Measurements from ENCODE around the gene FSTL4. TPM values are rescaled to one million over a fixed set of nuclear protein-coding genes. Genes with fewer than 3 reads are reported as not detected.
A peak's percentile ranks its signal among the peaks of the same experiment; 100 is the strongest.

The FSTL4 gene
- total and polyA plus RNA-seq, 2 experiments from 2014 or later: 0.47 to 0.74 TPM

- no peak overlapping the region for H3K27ac ChIP-seq
- no peaks in the 10 kb centered on the region for H4K20me1 ChIP-seq (ENCODE audit: insufficient read depth, poor library complexity, severe bottlenecking)
- H3K4me3 ChIP-seq: no peak overlapping the region
- TF ChIP-seq EZH2phosphoT487 (IDR thresholded peaks at IDR 0.05; ENCODE audit: low read depth, severe bottlenecking, unreplicated experiment) (no peak), EZH2 (IDR thresholded peaks at IDR 0.05; ENCODE audit: borderline replicate concordance) (no peak)
- TF ChIP-seq, protein P1, sequence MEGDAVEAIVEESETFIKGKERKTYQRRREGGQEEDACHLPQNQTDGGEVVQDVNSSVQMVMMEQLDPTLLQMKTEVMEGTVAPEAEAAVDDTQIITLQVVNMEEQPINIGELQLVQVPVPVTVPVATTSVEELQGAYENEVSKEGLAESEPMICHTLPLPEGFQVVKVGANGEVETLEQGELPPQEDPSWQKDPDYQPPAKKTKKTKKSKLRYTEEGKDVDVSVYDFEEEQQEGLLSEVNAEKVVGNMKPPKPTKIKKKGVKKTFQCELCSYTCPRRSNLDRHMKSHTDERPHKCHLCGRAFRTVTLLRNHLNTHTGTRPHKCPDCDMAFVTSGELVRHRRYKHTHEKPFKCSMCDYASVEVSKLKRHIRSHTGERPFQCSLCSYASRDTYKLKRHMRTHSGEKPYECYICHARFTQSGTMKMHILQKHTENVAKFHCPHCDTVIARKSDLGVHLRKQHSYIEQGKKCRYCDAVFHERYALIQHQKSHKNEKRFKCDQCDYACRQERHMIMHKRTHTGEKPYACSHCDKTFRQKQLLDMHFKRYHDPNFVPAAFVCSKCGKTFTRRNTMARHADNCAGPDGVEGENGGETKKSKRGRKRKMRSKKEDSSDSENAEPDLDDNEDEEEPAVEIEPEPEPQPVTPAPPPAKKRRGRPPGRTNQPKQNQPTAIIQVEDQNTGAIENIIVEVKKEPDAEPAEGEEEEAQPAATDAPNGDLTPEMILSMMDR (IDR thresholded peaks at IDR 0.05; ENCODE audit: poor library complexity): no peak
- no peak overlapping the region for H2AFZ ChIP-seq
- peaks cover 11% of the 10 kb centered on the region for H3K4me1 ChIP-seq (ENCODE audit: insufficient read depth)
- H3K4me2 ChIP-seq: no peak overlapping the region
- DNase-seq (ENCODE audit: low spot score): no peak
- H3K9me3 ChIP-seq (ENCODE audit: low read depth): no peaks in the 10 kb centered on the region
- no peaks in the 10 kb centered on the region for H3K27me3 ChIP-seq
- H3K79me2 ChIP-seq: no peaks in the 10 kb centered on the region
- no peaks in the 10 kb centered on the region for H3K9me2 ChIP-seq (replicated peaks; ENCODE audit: insufficient read depth)
- WGBS (ENCODE audit: low lambda C conversion rate, missing lambda C conversion rate): 92% methylated on average over 4 of the region's 4 CpGs
- H3K36me3 ChIP-seq (replicated peaks; ENCODE audit: insufficient read depth, low read depth): no peaks in the 10 kb centered on the region
Measured at GRCh38 chr5:133242221-133242835, 370.0 kb downstream of the FSTL4 start.

DNA sequence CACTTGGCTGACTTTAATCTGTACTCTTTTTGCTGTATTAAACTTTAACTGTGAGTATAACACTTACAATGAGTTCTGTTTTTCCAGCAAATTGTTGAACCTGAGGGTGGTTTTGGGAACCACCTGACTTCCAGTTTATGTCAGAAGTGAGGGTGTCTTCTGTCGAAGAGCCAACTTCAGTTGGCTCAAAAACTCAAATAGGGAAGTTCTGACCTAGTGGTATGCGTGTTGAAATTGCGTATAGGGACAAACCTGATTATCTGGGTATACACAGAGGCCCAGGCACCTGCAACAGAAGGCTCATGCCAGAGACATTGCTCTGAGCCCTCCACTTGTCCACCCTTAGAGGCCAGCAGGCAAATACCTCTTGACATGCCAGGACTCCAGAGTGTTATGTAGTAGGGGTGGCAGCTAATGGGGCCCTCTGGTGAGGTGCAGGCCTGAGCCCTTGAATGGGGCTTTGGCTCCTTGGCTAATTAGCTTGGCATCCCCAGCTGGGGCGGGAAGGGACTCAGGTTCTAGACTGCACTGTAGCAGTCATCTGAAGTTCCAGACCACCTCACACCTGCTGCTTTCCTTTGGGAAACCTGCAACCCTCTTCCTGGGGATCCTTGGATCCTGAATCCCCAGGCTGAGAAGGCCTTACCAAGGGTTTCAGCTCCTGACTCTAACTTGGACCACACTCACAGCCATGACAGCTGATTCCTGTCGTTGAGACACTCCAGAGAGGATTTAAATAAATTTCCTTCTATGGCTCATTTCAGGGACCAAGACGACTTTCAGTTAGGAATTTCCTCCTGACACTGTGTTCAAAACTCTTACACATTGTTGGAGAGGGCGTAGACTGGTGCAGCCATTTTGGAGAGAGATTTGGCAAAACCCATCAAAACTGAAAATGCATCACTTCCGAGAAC lies 370.9 kb downstream of the FSTL4 start:
- H3K4me2 ChIP-seq: no peak overlapping the region
- H3K27ac ChIP-seq: peak overlapping the region; percentile 61
- H2AFZ ChIP-seq: no peak overlapping the region
- no peaks in the 10 kb centered on the region for H4K20me1 ChIP-seq (ENCODE audit: insufficient read depth, poor library complexity, severe bottlenecking)
- no peaks in the 10 kb centered on the region for H3K9me2 ChIP-seq (replicated peaks; ENCODE audit: insufficient read depth)
- no peaks in the 10 kb centered on the region for H3K36me3 ChIP-seq (replicated peaks; ENCODE audit: insufficient read depth, low read depth)
- H3K4me3 ChIP-seq: no peak overlapping the region
- no peaks in the 10 kb centered on the region for H3K79me2 ChIP-seq
- TF ChIP-seq EZH2phosphoT487 (IDR thresholded peaks at IDR 0.05; ENCODE audit: low read depth, severe bottlenecking, unreplicated experiment): no peak
- TF ChIP-seq EZH2 (IDR thresholded peaks at IDR 0.05; ENCODE audit: borderline replicate concordance): no peak
- TF ChIP-seq, protein P1 (IDR thresholded peaks at IDR 0.05; ENCODE audit: poor library complexity): no peak
- DNase-seq (ENCODE audit: low spot score): no peak
- WGBS (ENCODE audit: low lambda C conversion rate, missing lambda C conversion rate): 88% methylated on average over 8 of the region's 8 CpGs
- H3K27me3 ChIP-seq: no peaks in the 10 kb centered on the region
- peaks cover 11% of the 10 kb centered on the region for H3K4me1 ChIP-seq (ENCODE audit: insufficient read depth)
- H3K9me3 ChIP-seq (ENCODE audit: low read depth): no peaks in the 10 kb centered on the region

DNA sequence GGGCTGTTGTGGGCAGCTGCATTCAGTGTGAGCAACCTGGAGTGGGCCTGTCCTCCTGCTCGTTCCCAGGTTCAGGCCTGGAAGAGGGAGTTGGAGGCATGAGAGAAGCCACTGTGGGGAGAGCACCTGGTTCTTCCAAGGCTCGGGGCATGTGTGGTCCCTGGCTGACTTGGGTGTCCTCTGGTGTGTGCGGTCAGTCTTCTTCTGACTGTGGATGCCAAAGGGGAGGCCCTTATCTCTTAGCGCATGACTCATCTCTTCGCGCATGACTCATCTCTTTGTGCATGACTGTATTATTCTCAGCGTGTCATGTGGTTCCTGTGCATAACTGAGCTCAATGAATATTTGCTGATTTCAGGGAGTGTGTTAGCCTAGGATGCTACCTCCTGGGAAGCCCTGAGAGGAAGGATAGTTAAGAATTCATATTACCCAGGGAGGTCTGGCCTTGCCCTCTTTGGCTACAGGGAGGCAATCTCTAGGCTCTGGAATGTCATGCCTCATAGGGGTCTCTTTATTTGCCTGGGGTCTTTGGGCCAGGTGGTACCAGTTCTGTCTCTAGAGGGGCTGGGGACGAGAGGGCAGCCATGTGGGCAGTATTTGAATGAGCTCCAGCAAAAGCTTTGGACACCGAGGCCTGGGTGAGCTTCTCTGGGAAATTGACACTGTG lies 371.8 kb downstream of the FSTL4 start:
- TF ChIP-seq, protein P1 (IDR thresholded peaks at IDR 0.05; ENCODE audit: poor library complexity): no peak
- TF ChIP-seq EZH2 (IDR thresholded peaks at IDR 0.05; ENCODE audit: borderline replicate concordance) (no peak), EZH2phosphoT487 (IDR thresholded peaks at IDR 0.05; ENCODE audit: low read depth, severe bottlenecking, unreplicated experiment) (no peak)
- Histone ChIP-seq H3K79me2 (no peaks in the 10 kb centered on the region), H3K27me3 (no peaks in the 10 kb centered on the region), H3K9me3 (ENCODE audit: low read depth) (no peaks in the 10 kb centered on the region), H3K4me2 (no peak overlapping the region), H3K4me3 (no peak overlapping the region), H4K20me1 (ENCODE audit: insufficient read depth, poor library complexity, severe bottlenecking) (no peaks in the 10 kb centered on the region), H2AFZ (no peak overlapping the region), H3K27ac (peak overlapping the region; percentile 61), H3K36me3 (replicated peaks; ENCODE audit: insufficient read depth, low read depth) (no peaks in the 10 kb centered on the region), H3K4me1 (ENCODE audit: insufficient read depth) (peaks cover 11% of the 10 kb centered on the region), H3K9me2 (replicated peaks; ENCODE audit: insufficient read depth) (no peaks in the 10 kb centered on the region)
- peak; percentile 84 for DNase-seq (ENCODE audit: low spot score)
- WGBS (ENCODE audit: low lambda C conversion rate, missing lambda C conversion rate): 84% methylated on average over 9 of the region's 9 CpGs
